ENCODE data around the gene GTF2E1.
"Not testable (repeated sequence)": the region's sequence is repeated elsewhere in the genome, so short reads cannot be mapped to it uniquely, and the experiment has no call there.

The GTF2E1 gene

GRCh38 chr3:120742198-120742848 is at the start of gene GTF2E1, which contains the start of gene RABL3:
Gene GTF2E1 (plus strand): TSS chr3:120742744. CDS start chr3:120750553, 7,809 bp downstream.
Gene RABL3 (minus strand): TSS chr3:120742516. CDS start chr3:120742507, 9 bp downstream.
- peak; percentile 99 for DNase-seq

- DNase-seq: no peak
Observed at GRCh38 chr3:120693439-120694171, 48.9 kb upstream of the GTF2E1 start.

- DNase-seq: no peak
Observed at GRCh38 chr3:120699333-120699732, 43.2 kb upstream of the GTF2E1 start.

GRCh38 chr3:120705884-120706582 is 36.5 kb upstream of the GTF2E1 start:
- no peak for DNase-seq

GRCh38 chr3:120706950-120707349 is 35.6 kb upstream of the GTF2E1 start:
- DNase-seq: no peak

GRCh38 chr3:120708408-120708807 is 34.1 kb upstream of the GTF2E1 start:
- DNase-seq: no peak

- no peak for DNase-seq
Observed at GRCh38 chr3:120710369-120710768, 32.2 kb upstream of the GTF2E1 start.

GRCh38 chr3:120713262-120713661 is 29.3 kb upstream of the GTF2E1 start:
- no peak for DNase-seq

- DNase-seq: peak; percentile 88
Observed at GRCh38 chr3:120719167-120719834, 23.2 kb upstream of the GTF2E1 start.

GRCh38 chr3:120726791-120727190 is 15.8 kb upstream of the GTF2E1 start:
- DNase-seq: no peak

GRCh38 chr3:120730576-120731542 is 11.7 kb upstream of the GTF2E1 start:
- DNase-seq: no peak

GRCh38 chr3:120738006-120738405 is 4.5 kb upstream of the GTF2E1 start:
- not testable (repeated sequence) for DNase-seq

- no peak for DNase-seq
Observed at GRCh38 chr3:120741320-120741719, 1.2 kb upstream of the GTF2E1 start.

GRCh38 chr3:120741837-120742197 is 727 bp upstream of the GTF2E1 start:
- no peak for DNase-seq

- DNase-seq: no peak
Observed at GRCh38 chr3:120742849-120743365, 363 bp downstream of the GTF2E1 start.

- no peak for DNase-seq
Observed at GRCh38 chr3:120743556-120744195, 1.1 kb downstream of the GTF2E1 start.

GRCh38 chr3:120745466-120745865 is 2.9 kb downstream of the GTF2E1 start:
- DNase-seq: no peak

GRCh38 chr3:120749843-120750242 is 7.3 kb downstream of the GTF2E1 start:
- no peak for DNase-seq

GRCh38 chr3:120752230-120752629 is 9.7 kb downstream of the GTF2E1 start:
- DNase-seq: no peak

- no peak for DNase-seq
Observed at GRCh38 chr3:120752865-120753264, 10.3 kb downstream of the GTF2E1 start.

GRCh38 chr3:120753810-120754209 is 11.3 kb downstream of the GTF2E1 start:
- DNase-seq: no peak
